IMR-90 (cell line): ENCODE results near the gene ANO2. TPM values are rescaled to one million over a fixed set of nuclear protein-coding genes. Genes with fewer than 3 reads are reported as not detected.

Experiments
- ATAC-seq: fragments of 200-7000 bp; cut with Tn5 transposase; 2 replicates; pipeline ENCODE4 v1.9.1; 2020; ENCODE audit warnings: low read depth, mild to moderate bottlenecking, moderate library complexity
- BruUV-seq: library from RNA; stranded (reverse); fragments of 400-500 nt; replicated peaks from 2 replicates; lab custom pipeline; 2021; lab: Mats Ljungman, UMichigan
- CTCF ChIA-PET: fragments of 300-600 bp; formaldehyde crosslinking; extraction: SDS; loops from one replicate; lab custom pipeline; 2021; ENCODE audit warnings: antibody characterized with exemption; lab: Yijun Ruan, JAX
- POLR2A ChIA-PET: fragments of 300-600 bp; sonication (Branson Sonifier 250); formaldehyde crosslinking; loops from one replicate; lab custom pipeline; 2022; ENCODE audit warnings: antibody characterized with exemption; ENCODE audit not compliant: unreplicated experiment; lab: Charles Lee
- DNase-seq: peaks from one replicate; pipeline ENCODE4 v3.0.0; 2013
- H2AFZ ChIP-seq: replicated peaks from 2 replicates; pipeline ENCODE3; 2013; ENCODE audit warnings: low read length, mild to moderate bottlenecking; ENCODE audit not compliant: poor library complexity
- H2AK5ac ChIP-seq: 2 replicates; pipeline ENCODE4 v1.6.1; 2013; ENCODE audit warnings: low read depth, low read length, inconsistent platforms
- H2AK9ac ChIP-seq: replicated peaks from 2 replicates; pipeline ENCODE3; 2013; ENCODE audit warnings: mild to moderate bottlenecking, low read depth, low read length, moderate library complexity; ENCODE audit not compliant: poor library complexity
- H2BK120ac ChIP-seq: 2 replicates; pipeline ENCODE4 v1.6.1; 2013; ENCODE audit warnings: low read depth, low read length, inconsistent platforms
- H2BK15ac ChIP-seq: 3 replicates; pipeline ENCODE4 v1.6.1; 2013; ENCODE audit warnings: low read depth, low read length, inconsistent platforms
- H2BK20ac ChIP-seq: 2 replicates; pipeline ENCODE4 v1.6.1; 2013; ENCODE audit warnings: low read depth, mild to moderate bottlenecking, inconsistent platforms, low read length, moderate library complexity
- H2BK5ac ChIP-seq: 2 replicates; pipeline ENCODE4 v1.6.1; 2013; ENCODE audit warnings: mild to moderate bottlenecking, low read depth, low read length, inconsistent platforms; ENCODE audit not compliant: poor library complexity, severe bottlenecking
- H3K14ac ChIP-seq: replicated peaks from 2 replicates; pipeline ENCODE4 v1.6.1; 2013; ENCODE audit warnings: low read depth, low read length, inconsistent platforms
- H3K18ac ChIP-seq: 2 replicates; pipeline ENCODE4 v1.6.1; 2013; ENCODE audit warnings: low read depth, low read length, control low read depth
- H3K23ac ChIP-seq: 2 replicates; pipeline ENCODE4 v1.6.1; 2013; ENCODE audit warnings: low read depth, low read length, inconsistent platforms
- H3K27ac ChIP-seq: 2 replicates; pipeline ENCODE4 v1.5.1; 2013; ENCODE audit warnings: mild to moderate bottlenecking, control low read depth, low read length; ENCODE audit not compliant: insufficient read depth
- H3K27me3 ChIP-seq: 2 replicates; pipeline ENCODE4 v1.6.1; 2013; ENCODE audit warnings: low read length; ENCODE audit not compliant: control insufficient read depth, insufficient read depth
- H3K36me3 ChIP-seq: 2 replicates; pipeline ENCODE4 v1.6.1; 2013; ENCODE audit warnings: low read length, mixed read lengths; ENCODE audit not compliant: control insufficient read depth, insufficient read depth
- H3K4ac ChIP-seq: 2 replicates; pipeline ENCODE4 v1.6.1; 2013; ENCODE audit warnings: low read depth, low read length, inconsistent platforms
- H3K4me1 ChIP-seq: 2 replicates; pipeline ENCODE4 v1.6.1; 2013; ENCODE audit warnings: low read length, mixed read lengths; ENCODE audit not compliant: control insufficient read depth, insufficient read depth
- H3K4me2 ChIP-seq: 2 replicates; pipeline ENCODE4 v1.6.1; 2013; ENCODE audit warnings: low read depth, mild to moderate bottlenecking, control low read depth, low read length, moderate library complexity
- H3K4me3 ChIP-seq: 2 replicates; pipeline ENCODE4 v1.5.1; 2013; ENCODE audit warnings: low read depth, mild to moderate bottlenecking, control low read depth, low read length, moderate library complexity; ENCODE audit not compliant: insufficient read depth
- H3K56ac ChIP-seq: 2 replicates; pipeline ENCODE4 v1.6.1; 2013; ENCODE audit warnings: low read length, inconsistent platforms; ENCODE audit not compliant: insufficient read depth; ENCODE audit errors: extremely low read depth
- H3K79me1 ChIP-seq, 2 experiments: 2 replicates each; pipeline ENCODE4 v1.6.1; 2013; ENCODE audit warnings: low read length in 2 of 2, inconsistent platforms in 1 of 2, low read depth in 1 of 2
- H3K9ac ChIP-seq: 2 replicates; pipeline ENCODE4 v1.6.1; 2013; ENCODE audit warnings: low read depth, low read length, control low read depth
- H3K9me1 ChIP-seq: 2 replicates; pipeline ENCODE4 v1.6.1; 2013; ENCODE audit warnings: low read length, inconsistent platforms; ENCODE audit not compliant: insufficient read depth
- H3K9me3 ChIP-seq: 2 replicates; pipeline ENCODE4 v1.6.1; 2013; ENCODE audit warnings: low read length; ENCODE audit not compliant: control insufficient read depth, insufficient read depth
- H4K20me1 ChIP-seq: 2 replicates; pipeline ENCODE4 v1.6.1; 2013; ENCODE audit warnings: low read length, inconsistent platforms; ENCODE audit not compliant: insufficient read depth
- H4K5ac ChIP-seq: 2 replicates; pipeline ENCODE4 v1.6.1; 2013; ENCODE audit warnings: mild to moderate bottlenecking, low read depth, low read length, control low read depth
- H4K8ac ChIP-seq, 2 experiments: 2 replicates each; pipeline ENCODE4 v1.6.1; 2013; ENCODE audit warnings: low read depth in 2 of 2, low read length in 2 of 2, control low read depth in 1 of 2, inconsistent platforms in 1 of 2
- H4K91ac ChIP-seq: 2 replicates; pipeline ENCODE4 v1.6.1; 2013; ENCODE audit warnings: low read depth, low read length, inconsistent platforms; ENCODE audit not compliant: insufficient read depth
- CHD1 ChIP-seq: IDR thresholded peaks from 2 replicates; pipeline ENCODE4 v1.6.1; 2012; ENCODE audit warnings: low read depth, low read length, improper control_type of control experiment
- FOS ChIP-seq: fragments of 150-350 bp; IDR thresholded peaks from 2 replicates; pipeline ENCODE4 v1.6.1; 2016; ENCODE audit warnings: low read depth, low read length
- MAFK ChIP-seq: IDR thresholded peaks from 2 replicates; pipeline ENCODE4 v1.6.1; 2012; ENCODE audit warnings: low read depth, low read length, improper control_type of control experiment
- POLR2A ChIP-seq: IDR thresholded peaks from 2 replicates; pipeline ENCODE4 v1.6.1; 2012; ENCODE audit warnings: mild to moderate bottlenecking, low read depth, low read length
- RAD21 ChIP-seq: IDR thresholded peaks from 2 replicates; pipeline ENCODE4 v1.6.1; 2012; ENCODE audit warnings: low read length, improper control_type of control experiment
- RCOR1 ChIP-seq: IDR thresholded peaks from 2 replicates; pipeline ENCODE4 v1.6.1; 2012; ENCODE audit warnings: mild to moderate bottlenecking, low read length, improper control_type of control experiment; ENCODE audit not compliant: insufficient replicate concordance
- SMC3 ChIP-seq: fragments of 150-350 bp; IDR thresholded peaks from 2 replicates; pipeline ENCODE4 v1.6.1; 2016; ENCODE audit warnings: low read depth, mild to moderate bottlenecking, antibody characterized with exemption, low read length, moderate library complexity
- WGBS, 2 experiments: methylation state at CpG; one replicate each; pipeline versions ENCODE4 v1.1.5 to v1.1.7; 2013; ENCODE audit warnings: missing lambda C conversion rate in 2 of 2; ENCODE audit not compliant: insufficient read length in 1 of 2; ENCODE audit errors: extremely low coverage in 2 of 2; 5-methylcytosine and 5-hydroxymethylcytosine counted together
- dilution Hi-C: fragments of 300-500 bp; cut with HindIII; formaldehyde crosslinking; loops from one replicate; pipeline ENCODE4 v1.14.3; 2018; ENCODE audit warnings: low sequenced_read_pairs; ENCODE audit not compliant: unreplicated experiment
- in situ Hi-C: fragments of 300-500 bp; cut with MboI; formaldehyde crosslinking; loops from 3 replicates; pipeline ENCODE4 v1.14.3; 2019; ENCODE audit warnings: low sequenced_read_pairs, inconsistent platforms, mixed read lengths
- intact Hi-C: fragments of 100-400 bp; cut with micrococcal nuclease; formaldehyde crosslinking; loops from 2 replicates; pipeline ENCODE4 v1.10.0; 2022
- polyA plus RNA-seq, 3 experiments: library from polyadenylated mRNA; depleted of rRNA; stranded (reverse); fragments of >200 nt; gene quantifications; 2 replicates each; pipeline ENCODE4 v1.2.3, GENCODE V29; 2012; ENCODE audit warnings: low replicate concordance in 1 of 3
- total RNA-seq: library from RNA; depleted of rRNA; stranded (reverse); fragments of >200 nt; gene quantifications from 2 replicates; pipeline ENCODE4 v1.2.3, GENCODE V29; 2012
- TF ChIP-seq, protein P1 (sequence below): fragments of 150-350 bp; IDR thresholded peaks from 2 replicates; pipeline ENCODE4 v1.6.1; 2016; ENCODE audit warnings: low read depth, mild to moderate bottlenecking, low read length, moderate library complexity, borderline replicate concordance

ANO2 gene
- total and polyA plus RNA-seq, 2 of the 4 experiments (the other 2 are of a cell fraction): 0.22 TPM; not detected in 1

DNA sequence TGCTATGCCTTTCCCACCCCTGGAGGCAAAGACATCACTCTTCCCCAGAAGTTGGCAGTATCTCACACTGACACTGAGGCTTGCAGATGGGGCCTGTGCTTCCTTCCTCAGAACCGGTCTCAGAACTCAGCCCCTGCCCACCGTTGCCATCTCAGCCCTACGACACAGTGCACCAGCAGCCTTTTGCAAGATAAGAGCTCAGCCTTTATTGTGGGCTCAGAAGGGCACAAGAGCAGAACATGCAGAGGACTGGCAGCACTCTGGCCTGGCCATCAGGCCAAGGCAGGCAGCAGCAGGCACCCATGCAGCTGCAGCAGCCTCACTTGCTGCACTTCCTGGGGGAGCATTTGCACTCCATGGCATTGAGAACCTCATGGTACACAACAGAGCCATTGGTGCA is 3.6 kb upstream of the ANO2 start:
- H3K79me1 ChIP-seq: no peaks in the 10 kb centered on the region
- H3K56ac ChIP-seq: no peak overlapping the region
- no peaks in the 10 kb centered on the region for H4K20me1 ChIP-seq
- no peak overlapping the region for H2BK20ac ChIP-seq
- no peak overlapping the region for H2AK5ac ChIP-seq
- no peak overlapping the region for H2AFZ ChIP-seq
- WGBS, 2 experiments: 19% methylated on average over 3 of the region's 3 CpGs; no CpG with 5 or more reads in 1 of the 2 experiments
- H2AK9ac ChIP-seq: no peak overlapping the region
- no peak overlapping the region for H2BK5ac ChIP-seq
- no peak overlapping the region for H4K91ac ChIP-seq
- no peak overlapping the region for H3K23ac ChIP-seq
- in situ Hi-C loops (no loop called here), dilution Hi-C loops (no loop called here), intact Hi-C loops (no loop called here)
- H2BK15ac ChIP-seq: no peak overlapping the region
- ChIA-PET CTCF (no interaction called here), POLR2A (no interaction called here)
- H3K9me3 ChIP-seq: no peaks in the 10 kb centered on the region; the same call in 1 of the 2 replicates
- H3K4me1 ChIP-seq: 0 out of 2 replicates have a peak, but pooled peaks cover 2% of the 10 kb centered on the region
- H3K9me1 ChIP-seq: 0 out of 2 replicates have a peak, but pooled peaks cover 2% of the 10 kb centered on the region
- H3K4me2 ChIP-seq: no peak overlapping the region
- TF ChIP-seq CHD1 (no peak), FOS (no peak), POLR2A (no peak), RCOR1 (no peak), RAD21 (no peak), MAFK (no peak), SMC3 (no peak)
- TF ChIP-seq, protein P1, sequence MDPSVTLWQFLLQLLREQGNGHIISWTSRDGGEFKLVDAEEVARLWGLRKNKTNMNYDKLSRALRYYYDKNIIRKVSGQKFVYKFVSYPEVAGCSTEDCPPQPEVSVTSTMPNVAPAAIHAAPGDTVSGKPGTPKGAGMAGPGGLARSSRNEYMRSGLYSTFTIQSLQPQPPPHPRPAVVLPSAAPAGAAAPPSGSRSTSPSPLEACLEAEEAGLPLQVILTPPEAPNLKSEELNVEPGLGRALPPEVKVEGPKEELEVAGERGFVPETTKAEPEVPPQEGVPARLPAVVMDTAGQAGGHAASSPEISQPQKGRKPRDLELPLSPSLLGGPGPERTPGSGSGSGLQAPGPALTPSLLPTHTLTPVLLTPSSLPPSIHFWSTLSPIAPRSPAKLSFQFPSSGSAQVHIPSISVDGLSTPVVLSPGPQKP: no peak
- no peak overlapping the region for H4K8ac ChIP-seq
- H3K27me3 ChIP-seq: peaks cover 66% of the 10 kb centered on the region
- no peaks in the 10 kb centered on the region for H3K36me3 ChIP-seq
- no peak overlapping the region for H3K14ac ChIP-seq
- no peak for DNase-seq
- no peak overlapping the region for H3K9ac ChIP-seq
- H3K18ac ChIP-seq: no peak overlapping the region
- H4K5ac ChIP-seq: no peak overlapping the region
- H3K4me3 ChIP-seq: no peak overlapping the region
- no peak overlapping the region for H3K27ac ChIP-seq
- H3K4ac ChIP-seq: no peak overlapping the region
- no peak for ATAC-seq
- no peak overlapping the region for H2BK120ac ChIP-seq
- BruUV-seq: no TSS peak
